Measurements from ENCODE around the gene GNAI3.

Gene GNAI3

GRCh38 chr1:109592916-109593315 lies 44.5 kb downstream of the GNAI3 start:
- no peak for DNase-seq (ENCODE audit: low read depth in 1 of 2, low spot score in 1 of 2)

GRCh38 chr1:109595531-109595930 lies 47.1 kb downstream of the GNAI3 start:
- no peak for DNase-seq (ENCODE audit: low read depth in 1 of 2, low spot score in 1 of 2)

DNA sequence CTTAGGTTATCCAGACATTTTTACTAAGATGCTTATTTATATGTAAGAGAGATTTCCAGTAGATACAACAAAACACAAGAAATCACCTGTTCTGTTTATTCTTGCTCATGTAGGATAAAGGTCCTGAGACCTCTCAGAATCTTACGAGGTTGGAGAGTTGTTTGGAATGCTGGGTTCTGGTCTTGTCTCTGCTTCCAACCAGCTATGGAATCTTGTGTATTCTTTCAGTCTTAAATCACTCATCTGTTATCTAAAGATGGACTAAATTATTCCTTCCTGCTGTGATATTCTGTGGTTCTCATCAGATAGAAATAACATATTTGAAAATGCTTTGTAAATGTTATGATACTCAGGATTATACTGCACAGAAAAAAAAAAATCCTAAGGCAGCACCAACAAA lies 49.7 kb downstream of the GNAI3 start:
- DNase-seq (ENCODE audit: low read depth in 1 of 2, low spot score in 1 of 2), result no peak

- DNase-seq (ENCODE audit: low read depth in 1 of 2, low spot score in 1 of 2), result no peak
Measured at GRCh38 chr1:109598655-109599054, 50.2 kb downstream of the GNAI3 start.

DNA sequence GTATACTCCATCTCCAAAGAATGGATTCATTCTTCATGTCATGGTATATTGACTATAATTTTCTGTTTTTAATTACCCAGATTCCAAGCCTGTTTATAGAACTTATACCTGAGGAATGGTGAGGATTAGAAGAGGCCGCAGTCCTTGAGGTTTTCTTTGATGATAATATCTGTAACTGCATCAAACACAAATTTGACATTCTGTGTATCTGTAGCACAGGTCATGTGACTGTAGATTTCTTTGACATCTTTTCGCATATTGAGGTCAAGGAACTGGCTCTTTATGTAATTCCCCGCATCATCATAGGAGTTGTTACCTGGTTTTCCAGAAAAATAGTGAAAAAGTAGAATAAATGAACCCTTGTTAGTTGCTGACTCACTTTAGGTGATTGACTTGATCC lies 54.8 kb downstream of the GNAI3 start:
- DNase-seq (ENCODE audit: low read depth in 1 of 2, low spot score in 1 of 2), result no peak

DNA sequence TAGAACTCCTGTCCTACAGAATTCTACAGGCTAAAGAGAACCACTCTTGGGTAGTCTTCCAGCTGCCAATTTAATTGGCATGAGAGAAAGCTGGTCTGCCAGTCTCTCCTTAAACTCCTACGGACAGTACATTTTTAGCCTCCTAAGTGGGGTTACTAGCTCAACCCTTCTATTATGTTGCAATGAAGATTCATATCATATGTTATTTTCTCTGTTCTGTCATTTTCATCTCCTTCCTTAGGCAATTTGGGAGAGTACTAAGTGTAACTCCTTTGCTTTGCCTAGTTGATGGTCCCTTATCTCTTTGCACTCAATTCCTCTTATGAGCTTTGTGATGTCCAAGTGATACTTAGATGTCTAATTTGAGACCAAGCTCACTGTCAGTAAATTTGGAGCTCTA lies 57.0 kb downstream of the GNAI3 start:
- DNase-seq (ENCODE audit: low read depth in 1 of 2, low spot score in 1 of 2), result no peak

DNA sequence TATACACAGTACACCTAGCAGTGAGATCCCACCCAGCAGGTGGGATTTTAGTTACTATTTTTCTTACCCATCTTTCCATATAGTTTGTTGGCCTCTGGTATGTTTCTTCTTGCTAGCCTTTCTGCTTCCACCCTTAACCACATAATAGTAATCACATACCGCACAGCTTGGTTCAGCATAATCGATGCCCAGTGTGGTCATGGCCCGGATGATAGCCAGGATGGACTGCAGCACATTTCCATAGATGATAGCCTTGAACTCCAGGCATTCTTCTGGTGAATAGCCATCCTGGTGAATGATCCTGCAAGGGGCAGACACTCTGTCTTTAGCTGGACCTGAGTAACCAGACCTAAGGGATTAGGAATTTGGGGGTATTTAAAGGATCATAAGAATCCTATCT lies 61.5 kb downstream of the GNAI3 start:
- DNase-seq (ENCODE audit: low read depth in 1 of 2, low spot score in 1 of 2), result no peak

GRCh38 chr1:109610609-109611307 lies 62.3 kb downstream of the GNAI3 start:
- no peak for DNase-seq (ENCODE audit: low read depth in 1 of 2, low spot score in 1 of 2)

- no peak for DNase-seq (ENCODE audit: low read depth in 1 of 2, low spot score in 1 of 2)
Measured at GRCh38 chr1:109611308-109611990, 63.0 kb downstream of the GNAI3 start.

DNA sequence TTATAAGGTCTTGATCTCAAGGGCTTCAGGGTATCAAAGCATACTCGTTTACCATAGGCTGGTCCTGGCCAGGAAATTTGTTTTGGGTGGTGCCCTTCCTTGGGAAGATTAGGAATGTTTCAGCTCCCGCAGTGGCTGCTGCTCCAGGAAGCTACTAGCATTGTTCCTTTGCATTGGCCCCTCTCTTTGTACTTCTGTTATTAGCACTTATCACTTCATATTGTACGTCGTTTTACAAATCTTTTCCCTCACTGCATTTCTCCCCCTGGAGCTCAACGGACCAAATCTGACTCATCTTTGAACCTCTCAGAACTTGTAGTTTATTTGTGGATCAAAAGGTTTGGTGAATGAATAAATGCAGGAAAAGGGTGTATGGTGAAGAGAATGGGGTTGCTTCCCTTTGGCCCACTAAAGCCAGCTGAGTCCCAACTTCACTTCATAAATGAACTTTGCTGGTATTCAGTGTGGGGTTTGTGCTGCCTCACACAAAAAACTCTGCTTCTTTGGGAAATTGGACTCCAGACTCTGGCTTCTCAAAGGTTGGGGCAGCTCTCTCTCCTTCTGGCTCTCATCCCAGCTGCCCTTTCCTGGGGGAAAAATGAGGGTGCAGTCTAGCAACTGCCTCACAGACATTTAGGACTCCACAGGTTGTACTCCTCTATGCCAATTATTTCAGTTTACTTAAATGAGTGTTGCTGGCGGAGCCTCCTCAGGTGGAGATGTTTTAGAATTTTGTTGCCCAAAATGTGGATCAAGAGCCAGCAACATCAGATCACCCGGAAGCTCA lies 65.1 kb downstream of the GNAI3 start:
- no peak for DNase-seq (ENCODE audit: low read depth in 1 of 2, low spot score in 1 of 2)

DNA sequence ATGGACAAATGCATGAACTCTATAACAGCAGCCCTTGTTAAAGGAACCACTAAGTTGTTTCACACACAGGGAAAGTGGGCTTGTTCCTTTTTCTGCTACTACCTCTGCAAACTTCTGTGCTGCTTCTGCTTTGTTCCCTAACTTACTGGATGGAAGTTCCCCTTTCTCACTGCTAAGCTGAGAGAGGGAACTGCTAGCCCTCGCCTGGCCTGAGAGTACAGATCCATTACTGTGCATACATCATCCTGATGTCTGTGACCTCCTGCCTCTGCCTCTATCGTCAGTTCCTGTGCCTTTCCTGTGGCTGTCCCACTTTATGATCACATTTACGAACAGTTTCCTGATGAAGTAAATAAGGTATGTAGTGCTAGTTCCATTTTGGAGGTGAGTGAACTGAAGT lies 67.5 kb downstream of the GNAI3 start:
- DNase-seq (ENCODE audit: low read depth in 1 of 2, low spot score in 1 of 2), result no peak

GRCh38 chr1:109616391-109616790 lies 68.0 kb downstream of the GNAI3 start:
- no peak for DNase-seq (ENCODE audit: low read depth in 1 of 2, low spot score in 1 of 2)

DNA sequence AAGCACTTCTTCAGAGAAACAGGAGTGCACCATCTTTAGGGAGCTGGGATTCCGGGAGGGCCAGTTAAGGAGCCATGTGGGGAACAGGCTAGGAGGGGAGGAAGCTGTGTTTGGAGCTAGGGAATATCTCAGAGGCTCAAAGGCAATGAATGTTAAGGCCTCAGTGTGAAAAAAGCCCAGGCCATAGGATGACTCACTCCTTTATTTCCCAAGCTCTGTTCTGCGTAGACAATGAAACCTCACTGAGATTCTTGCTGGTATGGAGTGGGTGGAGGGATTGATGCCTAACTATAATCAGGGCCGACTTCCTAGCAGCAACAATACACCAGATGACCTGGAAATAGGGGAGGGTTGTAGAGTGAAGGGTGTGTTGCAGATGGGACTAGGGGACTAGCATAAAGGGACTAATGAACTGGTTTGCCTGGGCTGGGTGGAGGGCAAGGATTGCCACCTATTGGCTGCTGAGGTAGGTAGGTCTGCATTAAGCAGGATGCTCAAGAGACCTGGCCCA lies 68.9 kb downstream of the GNAI3 start:
- no peak for DNase-seq (ENCODE audit: low read depth in 1 of 2, low spot score in 1 of 2)

- no peak for DNase-seq (ENCODE audit: low read depth in 1 of 2, low spot score in 1 of 2)
Measured at GRCh38 chr1:109618661-109619575, 70.5 kb downstream of the GNAI3 start.

GRCh38 chr1:109619576-109620400 lies 71.4 kb downstream of the GNAI3 start, which contains the start of the genes AMPD2 and GNAT2:
TSS of gene AMPD2 (plus strand) at chr1:109619837. CDS start at chr1:109621176, 1,339 bp downstream.
TSS of gene GNAT2 (minus strand) at chr1:109619616. CDS start at chr1:109612870, 6,746 bp downstream.
- DNase-seq (ENCODE audit: low read depth in 1 of 2, low spot score in 1 of 2), result peak; percentile 56 to 60

DNA sequence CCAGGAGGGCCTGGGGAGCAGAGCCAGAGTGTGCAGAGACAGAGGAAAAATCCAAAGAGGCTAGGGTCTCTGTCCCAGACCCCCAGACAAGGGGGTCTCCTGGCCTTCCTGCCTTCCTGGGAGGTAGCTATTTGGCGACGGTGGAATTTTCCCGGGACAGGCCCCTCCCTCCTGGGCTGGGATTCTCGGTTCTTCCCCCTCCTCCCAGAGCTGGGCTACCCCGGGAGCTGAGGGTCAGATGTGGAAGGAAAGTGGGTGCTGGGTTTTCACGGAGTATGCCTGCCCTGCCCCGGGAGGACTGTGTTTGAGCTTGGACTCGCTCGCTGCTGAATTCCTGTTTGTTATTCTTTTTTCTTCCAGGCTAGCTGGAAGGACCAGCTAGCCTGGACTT lies 72.0 kb downstream of the GNAI3 start:
- DNase-seq (ENCODE audit: low read depth in 1 of 2, low spot score in 1 of 2), result no peak

DNA sequence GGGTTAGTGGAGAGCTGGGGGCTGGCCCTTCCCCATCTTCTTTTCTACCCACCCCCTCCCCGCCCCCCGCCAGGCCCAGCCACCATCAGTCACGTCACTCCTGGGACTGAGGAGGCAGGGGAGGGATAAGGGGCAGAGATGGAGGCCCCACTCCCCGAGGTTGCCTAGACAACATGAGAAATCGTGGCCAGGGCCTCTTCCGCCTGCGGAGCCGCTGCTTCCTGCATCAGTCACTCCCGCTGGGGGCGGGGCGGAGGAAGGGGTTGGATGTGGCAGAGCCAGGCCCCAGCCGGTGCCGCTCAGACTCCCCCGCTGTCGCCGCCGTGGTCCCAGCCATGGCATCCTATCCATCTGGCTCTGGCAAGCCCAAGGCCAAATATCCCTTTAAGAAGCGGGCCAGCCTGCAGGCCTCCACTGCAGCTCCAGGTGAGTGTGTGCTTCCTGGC lies 72.4 kb downstream of the GNAI3 start:
- peak; percentile 88 to 93 for DNase-seq (ENCODE audit: low read depth in 1 of 2, low spot score in 1 of 2)

DNA sequence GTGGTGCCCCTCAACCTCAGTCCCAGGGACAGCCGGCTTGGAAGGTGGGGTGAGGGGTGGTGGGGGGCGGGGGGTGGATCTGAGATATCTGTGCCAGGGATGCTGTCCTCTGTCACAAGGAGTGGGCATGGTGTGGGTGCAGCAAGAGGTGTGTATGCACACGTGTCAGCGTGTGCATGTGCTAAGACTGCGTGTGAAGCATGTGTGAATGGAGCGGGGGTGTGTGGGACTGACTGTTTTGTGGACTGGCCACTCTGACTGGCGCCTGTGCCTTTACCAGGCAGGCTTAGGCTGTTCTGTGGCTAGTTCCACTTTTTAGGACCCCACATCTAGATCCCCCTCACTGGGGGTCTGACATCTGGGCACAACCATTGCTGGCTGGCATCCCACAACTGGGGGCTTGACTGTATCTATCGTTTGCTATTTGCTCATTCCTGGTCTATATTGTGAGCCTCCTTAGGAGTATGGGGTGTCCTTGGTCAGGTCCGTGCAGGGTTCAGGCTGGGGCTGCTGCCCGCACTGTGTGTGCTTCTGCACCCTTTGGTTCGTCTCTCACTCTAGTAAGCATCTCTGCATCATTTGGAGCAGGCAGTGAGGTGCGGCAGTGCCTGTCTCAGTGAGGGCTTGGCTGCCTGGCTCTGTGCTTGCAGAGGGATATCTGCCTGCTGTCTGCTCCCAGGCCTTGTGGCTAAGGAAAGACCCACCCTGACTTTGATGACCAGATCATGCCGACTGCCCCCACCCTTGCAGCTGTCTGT lies 73.1 kb downstream of the GNAI3 start:
- DNase-seq (ENCODE audit: low read depth in 1 of 2, low spot score in 1 of 2), result no peak
